GM21825 (cell line): Measurements from ENCODE around the gene CD55.

Source experiments
- ATAC-seq: cut with Tn5 transposase; IDR thresholded peaks from one replicate; pipeline ENCODE4 v1.9.1; 2021; ENCODE audit warnings: mild to moderate bottlenecking, moderate library complexity; ENCODE audit not compliant: unreplicated experiment

CD55 gene

GRCh38 chr1:207321079-207321789 is at the start of gene CD55:
CD55 (plus strand) TSS chr1:207321678; CDS start chr1:207321766, 88 bp downstream.
- peak; percentile 88 for ATAC-seq

- ATAC-seq: no peak
Measured at GRCh38 chr1:207274882-207275281, 46.6 kb upstream of the CD55 start.

GRCh38 chr1:207276465-207276864 is 45.0 kb upstream of the CD55 start:
- ATAC-seq: no peak

GRCh38 chr1:207277241-207277640 is 44.2 kb upstream of the CD55 start:
- no peak for ATAC-seq

- no peak for ATAC-seq
Measured at GRCh38 chr1:207279652-207280051, 41.8 kb upstream of the CD55 start.

- ATAC-seq: no peak
Measured at GRCh38 chr1:207280706-207281105, 40.8 kb upstream of the CD55 start.

GRCh38 chr1:207282058-207282457 is 39.4 kb upstream of the CD55 start:
- no peak for ATAC-seq

GRCh38 chr1:207282496-207283380 is 38.7 kb upstream of the CD55 start:
- no peak for ATAC-seq

- no peak for ATAC-seq
Measured at GRCh38 chr1:207283421-207283820, 38.1 kb upstream of the CD55 start.

GRCh38 chr1:207284209-207284897 is 37.1 kb upstream of the CD55 start:
- ATAC-seq: no peak

- ATAC-seq: no peak
Measured at GRCh38 chr1:207286786-207287468, 34.6 kb upstream of the CD55 start.

- no peak for ATAC-seq
Measured at GRCh38 chr1:207288315-207288714, 33.2 kb upstream of the CD55 start.

- no peak for ATAC-seq
Measured at GRCh38 chr1:207289756-207290155, 31.7 kb upstream of the CD55 start.

- no peak for ATAC-seq
Measured at GRCh38 chr1:207291723-207292122, 29.8 kb upstream of the CD55 start.

- no peak for ATAC-seq
Measured at GRCh38 chr1:207298186-207298585, 23.3 kb upstream of the CD55 start.

GRCh38 chr1:207298636-207299398 is 22.7 kb upstream of the CD55 start:
- ATAC-seq: no peak

- ATAC-seq: no peak
Measured at GRCh38 chr1:207300970-207301369, 20.5 kb upstream of the CD55 start.

GRCh38 chr1:207302618-207303393 is 18.7 kb upstream of the CD55 start:
- ATAC-seq: no peak

- ATAC-seq: no peak
Measured at GRCh38 chr1:207304710-207305488, 16.6 kb upstream of the CD55 start.
